Measurements from ENCODE around the gene CGB5.

The CGB5 gene

DNA sequence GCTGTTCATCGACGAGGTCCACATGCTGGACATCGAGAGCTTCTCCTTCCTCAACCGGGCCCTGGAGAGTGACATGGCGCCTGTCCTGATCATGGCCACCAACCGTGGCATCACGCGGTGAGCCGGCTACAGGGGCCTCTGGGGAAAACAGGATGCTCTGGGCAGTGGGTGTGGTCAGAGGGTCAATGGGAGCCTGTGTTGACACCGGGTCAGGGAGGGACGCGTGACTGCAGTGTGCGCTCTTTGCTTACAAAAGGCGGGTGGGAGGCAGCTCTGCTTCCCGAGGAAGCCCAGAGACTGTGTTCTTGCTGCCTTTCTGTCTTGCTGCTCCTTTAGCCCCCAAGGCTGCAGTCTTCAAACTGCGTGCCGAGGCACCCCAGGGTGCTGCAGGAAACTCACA, 32.5 kb upstream of the CGB5 start:
- Histone ChIP-seq H3K27ac (ENCODE audit: extremely low read depth, low read depth, low read length) (no peak overlapping the region), H3K36me3 (ENCODE audit: control insufficient read depth in 2 of 2, insufficient read depth in 1 of 2, low read length in 2 of 2) (peaks cover 30 to 80% of the 10 kb centered on the region in 2 experiments; a peak in 2 of 3 replicates), H3K4me1 (ENCODE audit: control insufficient read depth, insufficient read depth, low read length) (no peaks in the 10 kb centered on the region), H3K4me3 (ENCODE audit: low read depth, low read length) (no peak overlapping the region), H3K9me3 (ENCODE audit: control insufficient read depth, insufficient read depth, low read depth, low read length) (no peaks in the 10 kb centered on the region)
- ChIA-PET CTCF (interaction anchor here (0.7 to 9.4 kb wide), 3 partner anchors 12 to 66 kb away, joined by 3 to 133 read pairs (median 6); partner anchors contain the start of genes GYS1 and RUVBL2), POLR2A (no interaction called here)
- TF ChIP-seq, protein P1, sequence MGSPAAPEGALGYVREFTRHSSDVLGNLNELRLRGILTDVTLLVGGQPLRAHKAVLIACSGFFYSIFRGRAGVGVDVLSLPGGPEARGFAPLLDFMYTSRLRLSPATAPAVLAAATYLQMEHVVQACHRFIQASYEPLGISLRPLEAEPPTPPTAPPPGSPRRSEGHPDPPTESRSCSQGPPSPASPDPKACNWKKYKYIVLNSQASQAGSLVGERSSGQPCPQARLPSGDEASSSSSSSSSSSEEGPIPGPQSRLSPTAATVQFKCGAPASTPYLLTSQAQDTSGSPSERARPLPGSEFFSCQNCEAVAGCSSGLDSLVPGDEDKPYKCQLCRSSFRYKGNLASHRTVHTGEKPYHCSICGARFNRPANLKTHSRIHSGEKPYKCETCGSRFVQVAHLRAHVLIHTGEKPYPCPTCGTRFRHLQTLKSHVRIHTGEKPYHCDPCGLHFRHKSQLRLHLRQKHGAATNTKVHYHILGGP (tag by site-specific recombination; IDR thresholded peaks at IDR 0.05), result no peak
- TF ChIP-seq ZNF157 (tag by site-specific recombination; IDR thresholded peaks at IDR 0.05), result no peak
- TF ChIP-seq ZNF19 (tag by site-specific recombination; IDR thresholded peaks at IDR 0.05; ENCODE audit: low read depth), result no peak
- no peak for TF ChIP-seq TCF7L2 (IDR thresholded peaks at IDR 0.05; ENCODE audit: borderline replicate concordance, low read depth, low read length)

DNA sequence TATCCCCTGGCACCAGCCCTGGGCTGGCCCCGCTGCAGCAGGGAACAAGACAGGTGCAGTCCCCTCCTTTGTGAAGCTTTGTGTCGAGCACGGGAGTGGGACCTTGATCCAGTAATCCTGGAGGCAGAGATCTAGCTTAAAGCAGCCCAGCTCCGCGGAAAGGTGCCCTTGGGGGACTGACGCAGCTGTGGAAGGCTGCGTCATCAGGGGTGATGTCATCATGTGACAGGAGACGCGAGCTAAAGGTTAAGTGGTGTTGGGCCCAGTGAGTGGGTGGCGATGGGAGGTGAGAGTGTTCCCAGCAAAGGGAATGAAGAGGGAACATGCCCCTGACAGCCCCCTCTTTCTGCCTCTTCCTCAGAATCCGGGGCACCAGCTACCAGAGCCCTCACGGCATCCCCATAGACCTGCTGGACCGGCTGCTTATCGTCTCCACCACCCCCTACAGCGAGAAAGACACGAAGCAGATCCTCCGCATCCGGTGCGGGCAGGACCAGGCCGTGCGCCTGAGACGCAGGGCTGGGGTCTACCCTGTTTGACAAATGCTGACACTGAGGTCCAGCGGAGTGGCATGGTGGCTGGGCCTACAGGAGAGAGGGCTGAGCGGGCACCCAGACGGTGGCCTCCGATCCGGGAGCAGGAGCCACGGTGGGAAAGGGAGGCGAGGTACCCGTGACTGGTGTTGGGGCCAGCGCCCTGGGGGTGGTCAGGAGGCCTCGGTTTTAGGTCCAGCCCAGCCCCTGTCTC, 29.4 kb upstream of the CGB5 start:
- TF ChIP-seq, protein P2, sequence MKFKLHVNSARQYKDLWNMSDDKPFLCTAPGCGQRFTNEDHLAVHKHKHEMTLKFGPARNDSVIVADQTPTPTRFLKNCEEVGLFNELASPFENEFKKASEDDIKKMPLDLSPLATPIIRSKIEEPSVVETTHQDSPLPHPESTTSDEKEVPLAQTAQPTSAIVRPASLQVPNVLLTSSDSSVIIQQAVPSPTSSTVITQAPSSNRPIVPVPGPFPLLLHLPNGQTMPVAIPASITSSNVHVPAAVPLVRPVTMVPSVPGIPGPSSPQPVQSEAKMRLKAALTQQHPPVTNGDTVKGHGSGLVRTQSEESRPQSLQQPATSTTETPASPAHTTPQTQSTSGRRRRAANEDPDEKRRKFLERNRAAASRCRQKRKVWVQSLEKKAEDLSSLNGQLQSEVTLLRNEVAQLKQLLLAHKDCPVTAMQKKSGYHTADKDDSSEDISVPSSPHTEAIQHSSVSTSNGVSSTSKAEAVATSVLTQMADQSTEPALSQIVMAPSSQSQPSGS (tag by site-specific recombination; IDR thresholded peaks at IDR 0.05; ENCODE audit: low read depth), result peak; percentile 75
- TF ChIP-seq, protein P3, sequence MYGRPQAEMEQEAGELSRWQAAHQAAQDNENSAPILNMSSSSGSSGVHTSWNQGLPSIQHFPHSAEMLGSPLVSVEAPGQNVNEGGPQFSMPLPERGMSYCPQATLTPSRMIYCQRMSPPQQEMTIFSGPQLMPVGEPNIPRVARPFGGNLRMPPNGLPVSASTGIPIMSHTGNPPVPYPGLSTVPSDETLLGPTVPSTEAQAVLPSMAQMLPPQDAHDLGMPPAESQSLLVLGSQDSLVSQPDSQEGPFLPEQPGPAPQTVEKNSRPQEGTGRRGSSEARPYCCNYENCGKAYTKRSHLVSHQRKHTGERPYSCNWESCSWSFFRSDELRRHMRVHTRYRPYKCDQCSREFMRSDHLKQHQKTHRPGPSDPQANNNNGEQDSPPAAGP (tag by site-specific recombination; IDR thresholded peaks at IDR 0.05), result 0 out of 2 replicates have a peak, but pooled peaks have one; percentile 53
- TF ChIP-seq ZFP69B (tag by site-specific recombination; IDR thresholded peaks at IDR 0.05), result peak; percentile 64; the same call in 1 of the 2 replicates
- peak; percentile 89 for TF ChIP-seq ZBTB21 (tag by site-specific recombination; IDR thresholded peaks at IDR 0.05)
- TF ChIP-seq, protein P4, sequence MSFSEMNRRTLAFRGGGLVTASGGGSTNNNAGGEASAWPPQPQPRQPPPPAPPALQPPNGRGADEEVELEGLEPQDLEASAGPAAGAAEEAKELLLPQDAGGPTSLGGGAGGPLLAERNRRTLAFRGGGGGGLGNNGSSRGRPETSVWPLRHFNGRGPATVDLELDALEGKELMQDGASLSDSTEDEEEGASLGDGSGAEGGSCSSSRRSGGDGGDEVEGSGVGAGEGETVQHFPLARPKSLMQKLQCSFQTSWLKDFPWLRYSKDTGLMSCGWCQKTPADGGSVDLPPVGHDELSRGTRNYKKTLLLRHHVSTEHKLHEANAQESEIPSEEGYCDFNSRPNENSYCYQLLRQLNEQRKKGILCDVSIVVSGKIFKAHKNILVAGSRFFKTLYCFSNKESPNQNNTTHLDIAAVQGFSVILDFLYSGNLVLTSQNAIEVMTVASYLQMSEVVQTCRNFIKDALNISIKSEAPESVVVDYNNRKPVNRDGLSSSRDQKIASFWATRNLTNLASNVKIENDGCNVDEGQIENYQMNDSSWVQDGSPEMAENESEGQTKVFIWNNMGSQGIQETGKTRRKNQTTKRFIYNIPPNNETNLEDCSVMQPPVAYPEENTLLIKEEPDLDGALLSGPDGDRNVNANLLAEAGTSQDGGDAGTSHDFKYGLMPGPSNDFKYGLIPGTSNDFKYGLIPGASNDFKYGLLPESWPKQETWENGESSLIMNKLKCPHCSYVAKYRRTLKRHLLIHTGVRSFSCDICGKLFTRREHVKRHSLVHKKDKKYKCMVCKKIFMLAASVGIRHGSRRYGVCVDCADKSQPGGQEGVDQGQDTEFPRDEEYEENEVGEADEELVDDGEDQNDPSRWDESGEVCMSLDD (tag by site-specific recombination; IDR thresholded peaks at IDR 0.05), result 0 out of 2 replicates have a peak, but pooled peaks have one; percentile 39
- TF ChIP-seq ZEB2 (tag by site-specific recombination; IDR thresholded peaks at IDR 0.05), result no peak
- TF ChIP-seq ZSCAN23 (tag by site-specific recombination; IDR thresholded peaks at IDR 0.05), result no peak
- TF ChIP-seq ZFHX2 (tag by site-specific recombination; conservative IDR thresholded peaks at IDR 0.05), result peak; percentile 69
- TF ChIP-seq EGR2 (tag by site-specific recombination; IDR thresholded peaks at IDR 0.05; ENCODE audit: low read depth), result 0 out of 2 replicates have a peak, but pooled peaks have one; percentile 15
- TF ChIP-seq ZNF629 (tag by site-specific recombination; IDR thresholded peaks at IDR 0.05), result peak; percentile 82
- TF ChIP-seq SP7 (tag by site-specific recombination; IDR thresholded peaks at IDR 0.05), result peak; percentile 61
- TF ChIP-seq KLF8 (tag by site-specific recombination; IDR thresholded peaks at IDR 0.05), result 0 out of 2 replicates have a peak, but pooled peaks have one; percentile 10
- TF ChIP-seq, protein P5, sequence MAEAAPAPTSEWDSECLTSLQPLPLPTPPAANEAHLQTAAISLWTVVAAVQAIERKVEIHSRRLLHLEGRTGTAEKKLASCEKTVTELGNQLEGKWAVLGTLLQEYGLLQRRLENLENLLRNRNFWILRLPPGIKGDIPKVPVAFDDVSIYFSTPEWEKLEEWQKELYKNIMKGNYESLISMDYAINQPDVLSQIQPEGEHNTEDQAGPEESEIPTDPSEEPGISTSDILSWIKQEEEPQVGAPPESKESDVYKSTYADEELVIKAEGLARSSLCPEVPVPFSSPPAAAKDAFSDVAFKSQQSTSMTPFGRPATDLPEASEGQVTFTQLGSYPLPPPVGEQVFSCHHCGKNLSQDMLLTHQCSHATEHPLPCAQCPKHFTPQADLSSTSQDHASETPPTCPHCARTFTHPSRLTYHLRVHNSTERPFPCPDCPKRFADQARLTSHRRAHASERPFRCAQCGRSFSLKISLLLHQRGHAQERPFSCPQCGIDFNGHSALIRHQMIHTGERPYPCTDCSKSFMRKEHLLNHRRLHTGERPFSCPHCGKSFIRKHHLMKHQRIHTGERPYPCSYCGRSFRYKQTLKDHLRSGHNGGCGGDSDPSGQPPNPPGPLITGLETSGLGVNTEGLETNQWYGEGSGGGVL (tag by site-specific recombination; IDR thresholded peaks at IDR 0.05), result peak; percentile 39
- TF ChIP-seq GLI4 (tag by site-specific recombination; IDR thresholded peaks at IDR 0.05), result no peak
- TF ChIP-seq ZNF624 (tag by site-specific recombination; IDR thresholded peaks at IDR 0.05), result no peak
- Histone ChIP-seq H3K36me3 (ENCODE audit: control insufficient read depth in 2 of 2, insufficient read depth in 1 of 2, low read length in 2 of 2) (peaks cover 19 to 67% of the 10 kb centered on the region in 2 experiments; a peak in 2 of 3 replicates), H3K4me1 (ENCODE audit: control insufficient read depth, insufficient read depth, low read length) (peaks cover 5% of the 10 kb centered on the region), H3K27ac (ENCODE audit: extremely low read depth, low read depth, low read length) (0 out of 2 replicates have a peak overlapping the region, but pooled peaks have one; percentile 16), H3K4me3 (ENCODE audit: low read depth, low read length) (no peak overlapping the region), H3K9me3 (ENCODE audit: control insufficient read depth, insufficient read depth, low read depth, low read length) (no peaks in the 10 kb centered on the region)
- ChIA-PET POLR2A (interaction anchor here (1.0 to 2.7 kb wide), 5 partner anchors 14 to 56 kb away, joined by 3 to 19 read pairs (median 4); partner anchors contain the start of genes GYS1 and RUVBL2), CTCF (interaction anchor here (0.7 to 9.4 kb wide), 7 partner anchors 15 to 83 kb away, joined by 3 to 133 read pairs (median 4); partner anchors contain the start of gene CGB7)
